Vagina (tissue), 2 donors: ENCODE data around the gene DDX49. TPM values are rescaled to one million over a fixed set of nuclear protein-coding genes. Genes with fewer than 3 reads are reported as not detected.

Experiments
- DNase-seq, 2 donors: peaks; one replicate each; pipeline ENCODE4 v3.0.0-alpha.2; 2017; ENCODE audit errors: extremely low spot score in 2 of 2
- H3K27ac ChIP-seq: fragments of 200-600 bp; sonication (generic); one replicate; pipeline ENCODE4 v1.5.1; 2019
- H3K27me3 ChIP-seq: fragments of 200-600 bp; sonication (generic); one replicate; pipeline ENCODE4 v1.5.1; 2019
- H3K36me3 ChIP-seq, 2 donors: fragments of 200-600 bp; sonication (generic); one replicate each; pipeline ENCODE4 v1.5.1; 2017 to 2019
- H3K4me1 ChIP-seq: fragments of 200-600 bp; sonication (generic); one replicate; pipeline ENCODE4 v1.5.1; 2019
- H3K4me3 ChIP-seq, 2 donors: fragments of 200-600 bp; sonication (generic); 1 replicate in 1 of 2; 2 replicates in 1 of 2; pipeline ENCODE4 v1.5.1; 2016 to 2019
- H3K9me3 ChIP-seq: fragments of 200-600 bp; sonication (generic); one replicate; pipeline ENCODE4 v1.5.1; 2019
- CTCF ChIP-seq, 3 experiments: fragments of 450-650 bp in 2 of 3; fragments of 200-600 bp in 1 of 3; sonication (generic) in 1 of 3; IDR thresholded peaks; one replicate each; pipeline ENCODE4 v1.5.1; 2017 to 2019; ENCODE audit warnings: antibody characterized with exemption in 3 of 3, mild to moderate bottlenecking in 2 of 3, moderate library complexity in 2 of 3
- POLR2A ChIP-seq, 2 donors: fragments of 450-650 bp; IDR thresholded peaks; one replicate each; pipeline ENCODE4 v1.6.1; 2017; ENCODE audit warnings: antibody characterized with exemption in 2 of 2, mild to moderate bottlenecking in 2 of 2, moderate library complexity in 2 of 2
- POLR2AphosphoS5 ChIP-seq, 2 donors: sonication (generic); formaldehyde crosslinking; IDR thresholded peaks; one replicate each; pipeline ENCODE4 v1.9.0; 2017; ENCODE audit warnings: antibody characterized with exemption in 2 of 2, mild to moderate bottlenecking in 2 of 2, low read depth in 1 of 2; ENCODE audit not compliant: insufficient read depth in 1 of 2
- intact Hi-C: fragments of 100-400 bp; cut with DNase I; formaldehyde crosslinking; loops from one replicate; pipeline ENCODE4 v1.15.1; 2023
- total RNA-seq: library from RNA; depleted of rRNA; stranded (reverse); fragments of >200 nt; gene quantifications from one replicate; pipeline ENCODE4 v1.2.3, GENCODE V29; 2016

The DDX49 gene
- total RNA-seq, 1 donor from 2014 or later = 36.3 TPM

GRCh38 chr19:18929311-18929710 lies 9.8 kb downstream of the DDX49 start:
- Histone ChIP-seq H3K4me1 (no peaks in the 10 kb centered on the region), H3K4me3 (no peak overlapping the region), H3K27me3 (no peaks in the 10 kb centered on the region), H3K9me3 (no peaks in the 10 kb centered on the region), H3K27ac (no peak overlapping the region), H3K36me3 (peaks cover 0 to 54% of the 10 kb centered on the region in 2 donors)
- DNase-seq = no peak
- intact Hi-C loops = no loop called here
- TF ChIP-seq POLR2A (IDR thresholded peaks at IDR 0.05) (no peak), CTCF (IDR thresholded peaks at IDR 0.05) (no peak), POLR2AphosphoS5 (IDR thresholded peaks at IDR 0.05; ENCODE audit: insufficient read depth in 1 of 2, low read depth in 1 of 2) (no peak)

GRCh38 chr19:18931316-18932162 lies 12.0 kb downstream of the DDX49 start:
- Histone ChIP-seq H3K27me3 (no peaks in the 10 kb centered on the region), H3K4me3 (no peak overlapping the region), H3K27ac (no peak overlapping the region), H3K9me3 (no peaks in the 10 kb centered on the region), H3K36me3 (peaks cover 0 to 32% of the 10 kb centered on the region in 2 donors), H3K4me1 (no peaks in the 10 kb centered on the region)
- intact Hi-C loops = no loop called here
- no peak for TF ChIP-seq POLR2A (IDR thresholded peaks at IDR 0.05)
- no peak for TF ChIP-seq CTCF (IDR thresholded peaks at IDR 0.05)
- TF ChIP-seq POLR2AphosphoS5 (IDR thresholded peaks at IDR 0.05; ENCODE audit: insufficient read depth in 1 of 2, low read depth in 1 of 2) = no peak
- DNase-seq = no peak

GRCh38 chr19:18932216-18932841 lies 12.8 kb downstream of the DDX49 start:
- no peak for DNase-seq
- Histone ChIP-seq H3K27me3 (no peaks in the 10 kb centered on the region), H3K36me3 (peaks cover 0 to 26% of the 10 kb centered on the region in 2 donors), H3K27ac (no peak overlapping the region), H3K9me3 (no peaks in the 10 kb centered on the region), H3K4me3 (no peak overlapping the region), H3K4me1 (no peaks in the 10 kb centered on the region)
- no peak for TF ChIP-seq CTCF (IDR thresholded peaks at IDR 0.05)
- TF ChIP-seq POLR2AphosphoS5 (IDR thresholded peaks at IDR 0.05; ENCODE audit: insufficient read depth in 1 of 2, low read depth in 1 of 2) = no peak
- TF ChIP-seq POLR2A (IDR thresholded peaks at IDR 0.05) = no peak
- intact Hi-C loops = no loop called here

GRCh38 chr19:18933297-18933696 lies 13.8 kb downstream of the DDX49 start:
- no peak for DNase-seq
- TF ChIP-seq POLR2A (IDR thresholded peaks at IDR 0.05) (no peak), CTCF (IDR thresholded peaks at IDR 0.05) (no peak), POLR2AphosphoS5 (IDR thresholded peaks at IDR 0.05; ENCODE audit: insufficient read depth in 1 of 2, low read depth in 1 of 2) (no peak)
- no peak overlapping the region for H3K27ac ChIP-seq
- H3K9me3 ChIP-seq = no peaks in the 10 kb centered on the region
- H3K36me3 ChIP-seq = peaks cover 0 to 20% of the 10 kb centered on the region in 2 donors
- intact Hi-C loops = no loop called here
- no peaks in the 10 kb centered on the region for H3K4me1 ChIP-seq
- H3K27me3 ChIP-seq = no peaks in the 10 kb centered on the region
- no peak overlapping the region for H3K4me3 ChIP-seq

GRCh38 chr19:18939163-18939562 lies 19.6 kb downstream of the DDX49 start:
- TF ChIP-seq POLR2AphosphoS5 (IDR thresholded peaks at IDR 0.05; ENCODE audit: insufficient read depth in 1 of 2, low read depth in 1 of 2) (no peak), CTCF (IDR thresholded peaks at IDR 0.05) (no peak), POLR2A (IDR thresholded peaks at IDR 0.05) (no peak)
- no peak for DNase-seq
- Histone ChIP-seq H3K27me3 (no peaks in the 10 kb centered on the region), H3K4me3 (no peak overlapping the region), H3K36me3 (peaks cover 0 to 8% of the 10 kb centered on the region in 2 donors), H3K27ac (peak overlapping the region; percentile 84), H3K4me1 (peaks cover 29% of the 10 kb centered on the region), H3K9me3 (no peaks in the 10 kb centered on the region)
- intact Hi-C loops = no loop called here
